SK-N-SH (cell line): ENCODE measurements around the gene ETNK2. TPM values are rescaled to one million over a fixed set of nuclear protein-coding genes. Genes with fewer than 3 reads are reported as not detected.

Source experiments
- CTCF ChIA-PET: fragments of 300-600, 350-600 bp; formaldehyde crosslinking; extraction: SDS; loops from one replicate; lab custom pipeline; 2021; lab: Yijun Ruan, JAX
- POLR2A ChIA-PET: fragments of 350-600 bp; sonication (Branson Sonifier 250); formaldehyde crosslinking; extraction: SDS; loops from one replicate; lab custom pipeline; 2020; ENCODE audit warnings: antibody characterized with exemption, inconsistent platforms; lab: Yijun Ruan, JAX
- DNase-seq: peaks from one replicate; pipeline ENCODE4 v3.0.0; 2012
- H2AFZ ChIP-seq: fragments of 200-600 bp; sonication (generic); 2 replicates; pipeline ENCODE4 v1.8.1; 2016; ENCODE audit warnings: antibody characterized with exemption, mild to moderate bottlenecking, low read depth
- H3F3A ChIP-seq: fragments of 200-600 bp; sonication (generic); replicated peaks from 2 replicates; pipeline ENCODE3; 2016; ENCODE audit warnings: antibody characterized with exemption, mild to moderate bottlenecking; ENCODE audit not compliant: insufficient read depth
- H3K27ac ChIP-seq, 2 experiments: fragments of 200-500 bp in 1 of 2; fragments of 200-600 bp in 1 of 2; sonication (Bioruptor generic) in 1 of 2; sonication (generic), shearing (Covaris generic) in 1 of 2; 2 replicates each; pipeline versions ENCODE4 v1.5.1 to v1.6.1; 2014 to 2016; ENCODE audit warnings: low read depth in 2 of 2, inconsistent platforms in 1 of 2, low read length in 1 of 2, mild to moderate bottlenecking in 1 of 2, mixed read lengths in 1 of 2
- H3K27me3 ChIP-seq: fragments of 200-600 bp; sonication (generic), shearing (Covaris generic); 2 replicates; pipeline ENCODE4 v1.6.1; 2016; ENCODE audit warnings: mixed run types; ENCODE audit not compliant: insufficient read depth
- H3K36me3 ChIP-seq, 2 experiments: fragments of 200-500 bp in 1 of 2; fragments of 200-600 bp in 1 of 2; sonication (Bioruptor generic) in 1 of 2; sonication (generic) in 1 of 2; replicated peaks in 1 of 2; 2 replicates each; pipeline versions ENCODE3 to v1.5.1; 2014 to 2016; ENCODE audit warnings: low read length in 1 of 2, mild to moderate bottlenecking in 1 of 2; ENCODE audit not compliant: insufficient read depth in 2 of 2, control insufficient read depth in 1 of 2
- H3K4me1 ChIP-seq, 2 experiments: fragments of 200-500 bp in 1 of 2; fragments of 200-600 bp in 1 of 2; sonication (Bioruptor generic) in 1 of 2; sonication (generic), shearing (Covaris generic) in 1 of 2; 2 replicates each; pipeline versions ENCODE4 v1.5.1 to v1.6.1; 2014 to 2016; ENCODE audit warnings: low read depth in 1 of 2, low read length in 1 of 2, mixed run types in 1 of 2; ENCODE audit not compliant: insufficient read depth in 2 of 2, control insufficient read depth in 1 of 2
- H3K4me2 ChIP-seq: fragments of 200-600 bp; sonication (generic), shearing (Covaris generic); 2 replicates; pipeline ENCODE4 v1.6.1; 2017; ENCODE audit warnings: mixed run types
- H3K4me3 ChIP-seq, 2 experiments: fragments of 200-500 bp in 1 of 2; fragments of 200-600 bp in 1 of 2; sonication (Bioruptor generic) in 1 of 2; sonication (generic), shearing (Covaris generic) in 1 of 2; 2 replicates each; pipeline versions ENCODE4 v1.5.1 to v1.8.1; 2014 to 2016; ENCODE audit warnings: low read depth in 2 of 2, inconsistent platforms in 1 of 2, low read length in 1 of 2, mild to moderate bottlenecking in 1 of 2, mixed read lengths in 1 of 2, moderate library complexity in 1 of 2
- H3K79me2 ChIP-seq: fragments of 200-600 bp; sonication (generic); 2 replicates; pipeline ENCODE4 v1.8.1; 2017; ENCODE audit warnings: mild to moderate bottlenecking; ENCODE audit not compliant: insufficient read depth
- H3K9ac ChIP-seq: fragments of 200-600 bp; sonication (generic); 2 replicates; pipeline ENCODE4 v1.6.1; 2017; ENCODE audit warnings: mixed run types
- H3K9me2 ChIP-seq: fragments of 200-600 bp; sonication (generic); 2 replicates; pipeline ENCODE4 v1.6.1; 2017; ENCODE audit warnings: mixed run types
- H3K9me3 ChIP-seq: fragments of 200-600 bp; sonication (generic); 2 replicates; pipeline ENCODE4 v1.6.1; 2017; ENCODE audit warnings: mixed run types, mild to moderate bottlenecking, moderate library complexity
- H4K20me1 ChIP-seq: fragments of 200-600 bp; sonication (generic); 2 replicates; pipeline ENCODE4 v1.6.1; 2017; ENCODE audit warnings: mild to moderate bottlenecking, mixed run types; ENCODE audit not compliant: insufficient read depth
- CHD2 ChIP-seq: fragments of 150-350 bp; IDR thresholded peaks from 2 replicates; pipeline ENCODE4 v1.6.1; 2018; ENCODE audit warnings: low read length; ENCODE audit not compliant: partially characterized antibody
- EP300 ChIP-seq, 2 experiments: IDR thresholded peaks; 2 replicates each; pipeline versions ENCODE4 v1.4.0 to v1.6.1; 2012; ENCODE audit warnings: borderline replicate concordance in 1 of 2, low read depth in 1 of 2, low read length in 1 of 2
- EZH2phosphoT487 ChIP-seq: fragments of 200-600 bp; sonication (generic); IDR thresholded peaks from 2 replicates; pipeline ENCODE4 v1.6.1; 2017; ENCODE audit warnings: low read depth, mixed run types, mild to moderate bottlenecking, antibody characterized with exemption, moderate library complexity, borderline replicate concordance
- FOSL2 ChIP-seq: IDR thresholded peaks from 2 replicates; pipeline ENCODE4 v1.4.0; 2012; ENCODE audit warnings: low read depth, mild to moderate bottlenecking, moderate library complexity, borderline replicate concordance
- NFIC ChIP-seq: IDR thresholded peaks from 2 replicates; pipeline ENCODE4 v1.4.0; 2012; ENCODE audit warnings: borderline replicate concordance
- NRF1 ChIP-seq: IDR thresholded peaks from 2 replicates; pipeline ENCODE4 v1.6.1; 2012; ENCODE audit warnings: low read depth, mild to moderate bottlenecking, low read length
- POLR2AphosphoS5 ChIP-seq: IDR thresholded peaks from 2 replicates; pipeline ENCODE4 v1.6.1; 2012; ENCODE audit warnings: low read depth, low read length
- RFX5 ChIP-seq: IDR thresholded peaks from 2 replicates; pipeline ENCODE4 v1.6.1; 2012; ENCODE audit warnings: mild to moderate bottlenecking, improper control_type of control experiment, low read length
- RXRA ChIP-seq: IDR thresholded peaks from 2 replicates; pipeline ENCODE4 v1.4.0; 2012; ENCODE audit warnings: low read depth, mild to moderate bottlenecking, borderline replicate concordance
- SMC3 ChIP-seq: IDR thresholded peaks from 2 replicates; pipeline ENCODE4 v1.6.1; 2012; ENCODE audit warnings: low read depth, low read length, improper control_type of control experiment
- TCF12 ChIP-seq: IDR thresholded peaks from 2 replicates; pipeline ENCODE4 v1.4.0; 2012
- YY1 ChIP-seq: IDR thresholded peaks from 2 replicates; pipeline ENCODE4 v1.4.0; 2012; ENCODE audit warnings: low read depth, mild to moderate bottlenecking
- WGBS: methylation state at CpG from one replicate; pipeline ENCODE4 v1.1.6; 2017; ENCODE audit warnings: low lambda C conversion rate; 5-methylcytosine and 5-hydroxymethylcytosine counted together
- polyA plus RNA-seq, 3 experiments: library from polyadenylated mRNA; depleted of rRNA; stranded (reverse); fragments of >200 nt; gene quantifications; 2 replicates each; pipeline ENCODE4 v1.2.3, GENCODE V29; 2012
- TF ChIP-seq, protein P1 (sequence below): fragments of 150-350 bp; IDR thresholded peaks from 2 replicates; pipeline ENCODE4 v1.6.1; 2017; ENCODE audit warnings: antibody characterized with exemption, low read length, low read depth, borderline replicate concordance
- TF ChIP-seq, protein P2 (sequence below): IDR thresholded peaks from 2 replicates; pipeline ENCODE4 v1.6.1; 2012; ENCODE audit warnings: mild to moderate bottlenecking, low read depth, low read length, moderate library complexity
- TF ChIP-seq, protein P3 (sequence below): fragments of 150-350 bp; IDR thresholded peaks from 2 replicates; pipeline ENCODE4 v1.6.1; 2016; ENCODE audit warnings: mild to moderate bottlenecking, low read depth, low read length

Gene ETNK2
- polyA plus RNA-seq, 1 of the 3 experiments (the other 2 are of a cell fraction) = 16.1 TPM

DNA sequence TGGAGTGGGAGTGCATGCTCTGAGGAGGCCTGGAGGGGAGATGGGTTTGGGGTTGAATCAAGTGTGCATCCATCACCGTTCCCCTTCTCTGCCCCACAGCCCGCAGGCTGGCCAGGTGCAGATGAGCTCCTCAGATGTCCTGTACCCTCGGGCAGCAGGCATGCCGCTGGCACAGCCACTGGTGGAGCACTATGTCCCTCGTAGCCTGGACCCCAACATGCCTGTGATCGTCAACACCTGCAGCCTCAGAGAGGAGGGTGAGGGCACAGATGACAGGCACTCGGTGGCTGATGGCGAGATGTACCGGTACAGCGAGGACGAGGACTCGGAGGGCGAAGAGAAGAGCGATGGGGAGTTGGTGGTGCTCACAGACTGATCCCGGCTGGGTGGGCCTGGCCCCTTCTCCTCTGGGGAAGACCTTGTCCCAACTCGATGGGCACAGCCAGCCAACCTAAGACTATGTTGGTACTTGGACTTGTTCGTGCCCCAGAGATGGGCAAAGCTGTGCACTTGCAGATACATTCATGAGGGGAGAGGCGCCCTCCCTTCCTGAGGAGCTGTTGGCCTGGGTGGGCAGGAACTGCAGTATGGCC is 26.0 kb downstream of the ETNK2 start:
- 90% methylated on average over 14 of the region's 18 CpGs for whole genome bisulfite sequencing
- Histone ChIP-seq H4K20me1 (no peaks in the 10 kb centered on the region), H3K36me3 (no peaks in the 10 kb centered on the region), H3K9me3 (no peaks in the 10 kb centered on the region), H3K9ac (no peak overlapping the region), H3K4me2 (no peak overlapping the region), H3K27me3 (no peaks in the 10 kb centered on the region), H3K9me2 (no peaks in the 10 kb centered on the region), H3K79me2 (no peaks in the 10 kb centered on the region), H2AFZ (no peak overlapping the region), H3F3A (peaks cover 13% of the 10 kb centered on the region), H3K4me1 (peaks cover 21 to 46% of the 10 kb centered on the region in 2 experiments), H3K27ac (0 out of 4 replicates have a peak overlapping the region, but pooled peaks of 1 of the 2 experiments have one; percentile 17), H3K4me3 (no peak overlapping the region)
- TF ChIP-seq RFX5 (no peak), NFIC (no peak), RXRA (no peak), TCF12 (no peak), POLR2AphosphoS5 (no peak), YY1 (no peak), SMC3 (no peak), EP300 (IDR thresholded peaks at IDR 0.05; ENCODE audit: borderline replicate concordance in 1 of 2, low read depth in 1 of 2, low read length in 1 of 2) (no peak), FOSL2 (no peak), EZH2phosphoT487 (no peak), NRF1 (no peak), CHD2 (no peak)
- TF ChIP-seq, protein P1, sequence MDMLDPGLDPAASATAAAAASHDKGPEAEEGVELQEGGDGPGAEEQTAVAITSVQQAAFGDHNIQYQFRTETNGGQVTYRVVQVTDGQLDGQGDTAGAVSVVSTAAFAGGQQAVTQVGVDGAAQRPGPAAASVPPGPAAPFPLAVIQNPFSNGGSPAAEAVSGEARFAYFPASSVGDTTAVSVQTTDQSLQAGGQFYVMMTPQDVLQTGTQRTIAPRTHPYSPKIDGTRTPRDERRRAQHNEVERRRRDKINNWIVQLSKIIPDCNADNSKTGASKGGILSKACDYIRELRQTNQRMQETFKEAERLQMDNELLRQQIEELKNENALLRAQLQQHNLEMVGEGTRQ = no peak
- TF ChIP-seq, protein P2, sequence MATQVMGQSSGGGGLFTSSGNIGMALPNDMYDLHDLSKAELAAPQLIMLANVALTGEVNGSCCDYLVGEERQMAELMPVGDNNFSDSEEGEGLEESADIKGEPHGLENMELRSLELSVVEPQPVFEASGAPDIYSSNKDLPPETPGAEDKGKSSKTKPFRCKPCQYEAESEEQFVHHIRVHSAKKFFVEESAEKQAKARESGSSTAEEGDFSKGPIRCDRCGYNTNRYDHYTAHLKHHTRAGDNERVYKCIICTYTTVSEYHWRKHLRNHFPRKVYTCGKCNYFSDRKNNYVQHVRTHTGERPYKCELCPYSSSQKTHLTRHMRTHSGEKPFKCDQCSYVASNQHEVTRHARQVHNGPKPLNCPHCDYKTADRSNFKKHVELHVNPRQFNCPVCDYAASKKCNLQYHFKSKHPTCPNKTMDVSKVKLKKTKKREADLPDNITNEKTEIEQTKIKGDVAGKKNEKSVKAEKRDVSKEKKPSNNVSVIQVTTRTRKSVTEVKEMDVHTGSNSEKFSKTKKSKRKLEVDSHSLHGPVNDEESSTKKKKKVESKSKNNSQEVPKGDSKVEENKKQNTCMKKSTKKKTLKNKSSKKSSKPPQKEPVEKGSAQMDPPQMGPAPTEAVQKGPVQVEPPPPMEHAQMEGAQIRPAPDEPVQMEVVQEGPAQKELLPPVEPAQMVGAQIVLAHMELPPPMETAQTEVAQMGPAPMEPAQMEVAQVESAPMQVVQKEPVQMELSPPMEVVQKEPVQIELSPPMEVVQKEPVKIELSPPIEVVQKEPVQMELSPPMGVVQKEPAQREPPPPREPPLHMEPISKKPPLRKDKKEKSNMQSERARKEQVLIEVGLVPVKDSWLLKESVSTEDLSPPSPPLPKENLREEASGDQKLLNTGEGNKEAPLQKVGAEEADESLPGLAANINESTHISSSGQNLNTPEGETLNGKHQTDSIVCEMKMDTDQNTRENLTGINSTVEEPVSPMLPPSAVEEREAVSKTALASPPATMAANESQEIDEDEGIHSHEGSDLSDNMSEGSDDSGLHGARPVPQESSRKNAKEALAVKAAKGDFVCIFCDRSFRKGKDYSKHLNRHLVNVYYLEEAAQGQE = no peak
- TF ChIP-seq, protein P3, sequence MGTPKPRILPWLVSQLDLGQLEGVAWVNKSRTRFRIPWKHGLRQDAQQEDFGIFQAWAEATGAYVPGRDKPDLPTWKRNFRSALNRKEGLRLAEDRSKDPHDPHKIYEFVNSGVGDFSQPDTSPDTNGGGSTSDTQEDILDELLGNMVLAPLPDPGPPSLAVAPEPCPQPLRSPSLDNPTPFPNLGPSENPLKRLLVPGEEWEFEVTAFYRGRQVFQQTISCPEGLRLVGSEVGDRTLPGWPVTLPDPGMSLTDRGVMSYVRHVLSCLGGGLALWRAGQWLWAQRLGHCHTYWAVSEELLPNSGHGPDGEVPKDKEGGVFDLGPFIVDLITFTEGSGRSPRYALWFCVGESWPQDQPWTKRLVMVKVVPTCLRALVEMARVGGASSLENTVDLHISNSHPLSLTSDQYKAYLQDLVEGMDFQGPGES = no peak
- no peak for DNase-seq
- POLR2A ChIA-PET = no interaction called here
- CTCF ChIA-PET = interaction anchor here (1.3 to 14.7 kb wide), 4 partner anchors 9 to 261 kb away, joined by 3 to 421 read pairs (median 28); partner anchors contain the start of genes ETNK2 and SNRPE
